ENCODE measurements around the gene TYW5.

DNA sequence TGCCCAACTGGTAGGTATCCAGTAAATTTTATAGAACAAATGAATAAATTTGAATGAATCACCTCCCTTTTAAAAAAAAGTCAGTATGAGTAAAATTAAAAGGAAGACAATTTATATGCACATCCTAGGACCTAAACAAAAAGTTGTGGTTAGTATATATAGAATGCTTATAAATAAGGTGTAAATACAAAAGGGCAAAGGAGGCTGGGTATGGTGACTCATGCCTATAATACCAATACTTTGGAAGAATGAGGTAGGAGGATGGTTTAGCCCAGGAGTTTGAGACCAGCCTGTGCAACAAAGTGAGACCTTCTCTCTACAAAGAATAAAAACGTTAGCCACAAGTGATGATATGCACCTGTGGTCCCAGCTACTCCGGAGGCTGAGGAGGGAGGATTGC lies 31.4 kb downstream of the TYW5 start:
- no peak for TF ChIP-seq ZNF274 (IDR thresholded peaks at IDR 0.05; ENCODE audit: low read depth, low read length)
- TF ChIP-seq SUZ12 (IDR thresholded peaks at IDR 0.05; ENCODE audit: extremely low read depth, insufficient read depth, insufficient read length), result no peak
- TF ChIP-seq YY1 (IDR thresholded peaks at IDR 0.05; ENCODE audit: insufficient read depth, insufficient read length), result no peak

Data from NT2/D1 (cell line).